Measurements from ENCODE around the gene UBE2V1. TPM values are rescaled to one million over a fixed set of nuclear protein-coding genes. Genes with fewer than 3 reads are reported as not detected.

UBE2V1 gene
- total RNA-seq, 2 experiments from 2014 or later, result 167 to 174 TPM

GRCh38 chr20:50042370-50043313 is 70.3 kb downstream of the UBE2V1 start:
- POLR2A ChIA-PET, result no interaction called here

GRCh38 chr20:50041246-50041873 is 71.6 kb downstream of the UBE2V1 start:
- ChIA-PET POLR2A (no interaction called here), CTCF (interaction anchor here (1.3 kb wide), 1 partner anchor 62 kb away, joined by 3 read pairs; no protein-coding TSS in a partner anchor)

More at GRCh38 chr20:50042370-50043313, 70.3 kb downstream of the UBE2V1 start:
- CTCF ChIA-PET, result no interaction called here

- CTCF ChIA-PET, result interaction anchor here (1.3 kb wide), 1 partner anchor 61 kb away, joined by 3 read pairs; no protein-coding TSS in a partner anchor
- POLR2A ChIA-PET, result no interaction called here
These were observed 72.3 kb downstream of the UBE2V1 start for GRCh38 chr20:50040432-50041245.

- CTCF ChIA-PET, result no interaction called here
- POLR2A ChIA-PET, result no interaction called here
These were observed 73.1 kb downstream of the UBE2V1 start for GRCh38 chr20:50039706-50040431.

GRCh38 chr20:50038574-50038991 is 74.4 kb downstream of the UBE2V1 start:
- ChIA-PET POLR2A (no interaction called here), CTCF (no interaction called here)

- POLR2A ChIA-PET, result no interaction called here
- CTCF ChIA-PET, result no interaction called here
These were observed 74.8 kb downstream of the UBE2V1 start for GRCh38 chr20:50038169-50038568.

GRCh38 chr20:50037575-50037974 is 75.4 kb downstream of the UBE2V1 start:
- CTCF ChIA-PET, result interaction anchor here (1.1 kb wide), 1 partner anchor 38 kb away, joined by 3 read pairs; no protein-coding TSS in a partner anchor
- POLR2A ChIA-PET, result no interaction called here

GRCh38 chr20:50037123-50037522 is 75.8 kb downstream of the UBE2V1 start:
- ChIA-PET CTCF (interaction anchor here (1.1 kb wide), 1 partner anchor 39 kb away, joined by 3 read pairs; no protein-coding TSS in a partner anchor), POLR2A (no interaction called here)

- POLR2A ChIA-PET, result interaction anchor here (0.6 kb wide), 1 partner anchor 293 kb away, joined by 6 read pairs; no protein-coding TSS in a partner anchor
- CTCF ChIA-PET, result interaction anchor here (1.1 kb wide), 1 partner anchor 39 kb away, joined by 3 read pairs; no protein-coding TSS in a partner anchor
These were observed 76.2 kb downstream of the UBE2V1 start for GRCh38 chr20:50036703-50037102.

- ChIA-PET POLR2A (no interaction called here), CTCF (no interaction called here)
These were observed 78.3 kb downstream of the UBE2V1 start for GRCh38 chr20:50034567-50035180.

GRCh38 chr20:50032955-50033666 is 79.8 kb downstream of the UBE2V1 start:
- POLR2A ChIA-PET, result no interaction called here
- CTCF ChIA-PET, result no interaction called here

Other genes with a start within 250 kb of the UBE2V1 start
- gene SPATA2, start 197.6 kb downstream of the UBE2V1 start, total RNA-seq, result 10 to 100 TPM; 13.6 to 14.0 TPM
- gene RNF114, start 176.8 kb downstream of the UBE2V1 start, total RNA-seq, result 10 to 100 TPM; 59.4 to 63.8 TPM
- gene SNAI1, start 130.2 kb downstream of the UBE2V1 start, total RNA-seq, result under 1 TPM; 0.40 to 0.52 TPM
- gene PEDS1, start 40.6 kb upstream of the UBE2V1 start, total RNA-seq, result 10 to 100 TPM; 20.5 to 20.9 TPM
- 10 to 100 TPM; 32.5 to 32.6 TPM for gene CEBPB, start 77.7 kb upstream of the UBE2V1 start, total RNA-seq